DOHH2 (cell line): ENCODE data around the gene ZNF24.

Experiments
- CTCF ChIP-seq: fragments of 200-600 bp; sonication (generic); IDR thresholded peaks from one replicate; pipeline ENCODE4 v1.5.1; 2014; ENCODE audit warnings: antibody characterized with exemption, mild to moderate bottlenecking, low read depth, low read length; ENCODE audit not compliant: poor library complexity, severe bottlenecking
- EZH2phosphoT487 ChIP-seq: fragments of 200-600 bp; sonication (generic); IDR thresholded peaks from 2 replicates; pipeline ENCODE4 v1.6.1; 2017; ENCODE audit warnings: borderline replicate concordance, mild to moderate bottlenecking, antibody characterized with exemption, low read length, moderate library complexity, mixed read lengths

- TF ChIP-seq CTCF: no peak
- TF ChIP-seq EZH2phosphoT487: no peak
Observed at GRCh38 chr18:35289727-35290093, 54.5 kb downstream of the ZNF24 start.
